ENCODE measurements around the gene C17orf107. TPM values are rescaled to one million over a fixed set of nuclear protein-coding genes. Genes with fewer than 3 reads are reported as not detected.
"Not testable (repeated sequence)": the region's sequence is repeated elsewhere in the genome, so short reads cannot be mapped to it uniquely, and the experiment has no call there.

C17orf107 gene
- total RNA-seq, 4 donors from 2014 or later, result 1.8 to 3.2 (median 2.1) TPM; not detected in 1

DNA sequence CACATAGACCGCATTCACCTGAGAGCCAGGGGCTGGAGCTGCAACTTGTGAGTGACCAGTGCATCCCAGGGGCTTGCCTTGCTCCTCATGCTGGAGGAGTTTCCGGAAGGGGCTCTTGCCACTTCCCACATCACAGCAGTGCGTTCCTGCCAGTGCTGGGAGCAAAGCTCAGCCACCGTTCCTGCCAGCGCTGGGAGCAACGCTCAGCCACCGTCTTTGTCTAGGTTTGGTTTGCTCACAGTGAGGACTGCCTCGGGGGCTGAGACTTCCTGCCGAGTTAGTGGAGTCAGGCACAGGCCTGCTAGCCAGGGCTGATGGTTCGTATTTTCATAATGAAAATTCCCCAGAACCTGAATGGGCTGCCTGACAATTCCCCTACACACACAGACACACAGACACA lies 9.0 kb downstream of the C17orf107 start:
- Histone ChIP-seq H3K27ac (peak overlapping the region in 2 of 4 donors; percentile 4 to 53), H3K27me3 (no peaks in the 10 kb centered on the region), H3K4me3 (no peak overlapping the region), H3K36me3 (no peaks in the 10 kb centered on the region), H3K9me3 (no peaks in the 10 kb centered on the region), H3K4me1 (peaks cover 3 to 12% (median 7%) of the 10 kb centered on the region in 4 donors)
- no peak for DNase-seq
- in situ Hi-C loops (cut with MboI; ENCODE audit: low pct_ligation_motif_present in 1 of 4, low pct_unique_long_range_greater_than_20kb in 1 of 4, low sequenced_read_pairs in 3 of 4) (loop anchor here in 2 of 4 donors (25.0 kb wide), 1 partner anchor 154 kb away; no protein-coding TSS in a partner anchor), intact Hi-C loops (cut with DNase I; ENCODE audit: low total_unique reads) (loop anchor here (5.0 kb wide), 1 partner anchor 154 kb away; no protein-coding TSS in a partner anchor)
- TF ChIP-seq POLR2AphosphoS5 (IDR thresholded peaks at IDR 0.05), result no peak
- TF ChIP-seq POLR2A (IDR thresholded peaks at IDR 0.05), result no peak
- TF ChIP-seq, protein P1, sequence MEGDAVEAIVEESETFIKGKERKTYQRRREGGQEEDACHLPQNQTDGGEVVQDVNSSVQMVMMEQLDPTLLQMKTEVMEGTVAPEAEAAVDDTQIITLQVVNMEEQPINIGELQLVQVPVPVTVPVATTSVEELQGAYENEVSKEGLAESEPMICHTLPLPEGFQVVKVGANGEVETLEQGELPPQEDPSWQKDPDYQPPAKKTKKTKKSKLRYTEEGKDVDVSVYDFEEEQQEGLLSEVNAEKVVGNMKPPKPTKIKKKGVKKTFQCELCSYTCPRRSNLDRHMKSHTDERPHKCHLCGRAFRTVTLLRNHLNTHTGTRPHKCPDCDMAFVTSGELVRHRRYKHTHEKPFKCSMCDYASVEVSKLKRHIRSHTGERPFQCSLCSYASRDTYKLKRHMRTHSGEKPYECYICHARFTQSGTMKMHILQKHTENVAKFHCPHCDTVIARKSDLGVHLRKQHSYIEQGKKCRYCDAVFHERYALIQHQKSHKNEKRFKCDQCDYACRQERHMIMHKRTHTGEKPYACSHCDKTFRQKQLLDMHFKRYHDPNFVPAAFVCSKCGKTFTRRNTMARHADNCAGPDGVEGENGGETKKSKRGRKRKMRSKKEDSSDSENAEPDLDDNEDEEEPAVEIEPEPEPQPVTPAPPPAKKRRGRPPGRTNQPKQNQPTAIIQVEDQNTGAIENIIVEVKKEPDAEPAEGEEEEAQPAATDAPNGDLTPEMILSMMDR (IDR thresholded peaks at IDR 0.05), result no peak
- TF ChIP-seq EP300 (IDR thresholded peaks at IDR 0.05; ENCODE audit: low read depth), result no peak
- 71 to 83% methylated on average over 4 to 10 of the region's 10 CpGs for WGBS, 2 donors (ENCODE audit: low coverage in 1 of 2)

DNA sequence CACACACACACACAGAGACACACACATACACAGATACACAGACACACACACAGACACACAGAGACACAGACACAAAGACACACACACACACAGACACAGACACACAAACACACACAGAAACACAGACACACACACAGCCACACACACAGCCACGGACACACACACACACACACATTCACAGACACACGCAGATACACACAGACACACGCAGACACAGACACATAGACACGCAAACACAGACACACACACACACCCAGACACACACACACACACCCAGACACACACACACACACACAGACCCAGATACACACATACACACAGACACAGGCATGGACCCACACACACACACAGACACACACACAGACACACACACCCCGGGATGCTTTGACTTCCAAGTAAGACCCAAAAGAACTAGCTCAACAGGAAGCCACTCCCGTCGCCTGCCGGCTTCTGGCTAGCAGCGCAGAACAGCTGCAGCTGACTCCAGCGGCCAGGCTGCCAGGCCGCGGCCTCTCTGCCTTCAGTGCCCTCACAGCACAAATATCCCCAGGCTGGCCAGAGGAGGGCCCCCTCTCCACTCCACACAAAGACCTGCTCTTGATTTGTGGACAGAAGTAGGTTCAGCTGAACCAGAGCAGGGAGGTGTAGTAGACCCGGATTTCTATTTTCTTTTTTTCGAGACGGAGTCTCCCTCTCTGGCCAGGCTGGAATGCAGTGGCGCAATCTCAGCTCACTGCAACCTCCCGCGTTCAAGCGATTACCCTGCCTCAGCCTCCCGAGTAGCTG lies 9.6 kb downstream of the C17orf107 start:
- no peak overlapping the region for H3K4me3 ChIP-seq
- intact Hi-C loops (cut with DNase I; ENCODE audit: low total_unique reads) (loop anchor here (5.0 kb wide), 1 partner anchor 153 kb away; no protein-coding TSS in a partner anchor), in situ Hi-C loops (cut with MboI; ENCODE audit: low pct_ligation_motif_present in 1 of 4, low pct_unique_long_range_greater_than_20kb in 1 of 4, low sequenced_read_pairs in 3 of 4) (loop anchor here in 2 of 4 donors (25.0 kb wide), 1 partner anchor 153 kb away; no protein-coding TSS in a partner anchor)
- DNase-seq, result peak; percentile 90
- peaks cover 3 to 11% (median 7%) of the 10 kb centered on the region in 4 donors for H3K4me1 ChIP-seq
- no peaks in the 10 kb centered on the region for H3K27me3 ChIP-seq
- no peaks in the 10 kb centered on the region for H3K9me3 ChIP-seq
- WGBS, 2 donors (ENCODE audit: low coverage in 1 of 2), result 20 to 23% methylated on average over 2 to 20 of the region's 20 CpGs
- H3K36me3 ChIP-seq, result no peaks in the 10 kb centered on the region
- H3K27ac ChIP-seq, result peak overlapping the region in 3 of 4 donors; percentile 4 to 53 (median 52)
- TF ChIP-seq, protein P1 (IDR thresholded peaks at IDR 0.05), result peak; percentile 79 to 96 (median 84)
- TF ChIP-seq POLR2A (IDR thresholded peaks at IDR 0.05) (no peak), POLR2AphosphoS5 (IDR thresholded peaks at IDR 0.05) (peak in 2 of 3 donors; percentile 20 to 46), EP300 (IDR thresholded peaks at IDR 0.05; ENCODE audit: low read depth) (no peak)

DNA sequence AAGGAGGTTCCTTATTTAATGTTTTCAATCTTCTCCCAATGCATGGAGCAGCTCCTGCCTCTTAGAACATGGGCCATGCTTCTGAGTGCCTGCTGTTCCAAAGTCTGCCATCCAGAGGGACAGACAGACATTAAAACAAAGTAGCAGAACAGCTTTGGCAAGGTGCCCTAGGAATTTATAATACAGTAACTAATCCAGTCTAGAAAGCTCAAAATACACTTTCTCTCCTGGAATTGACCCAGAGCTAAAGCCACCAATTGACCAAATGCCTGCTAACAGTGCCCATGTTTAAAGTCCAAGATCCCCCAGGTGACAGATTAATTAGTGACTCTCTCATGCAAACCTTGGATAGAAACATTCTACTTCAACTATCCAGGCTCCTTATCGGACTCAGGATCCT lies 14.7 kb downstream of the C17orf107 start:
- TF ChIP-seq, protein P1 (IDR thresholded peaks at IDR 0.05), result peak in 1 of 5 experiments; percentile 25
- TF ChIP-seq POLR2AphosphoS5 (IDR thresholded peaks at IDR 0.05) (no peak), EP300 (IDR thresholded peaks at IDR 0.05; ENCODE audit: low read depth) (no peak)
- no peaks in the 10 kb centered on the region for H3K9me3 ChIP-seq
- H3K36me3 ChIP-seq, result no peaks in the 10 kb centered on the region
- H3K4me1 ChIP-seq, result peaks cover 3 to 13% (median 10%) of the 10 kb centered on the region in 4 donors
- intact Hi-C loops (cut with DNase I; ENCODE audit: low total_unique reads), result no loop called here
- in situ Hi-C loops (cut with MboI; ENCODE audit: low pct_ligation_motif_present in 1 of 4, low pct_unique_long_range_greater_than_20kb in 1 of 4, low sequenced_read_pairs in 3 of 4), result loop anchor here in 3 of 4 donors (5.0 to 25.0 kb wide), 4 partner anchors 61 to 151 kb away; partner anchors contain the start of gene CAMTA2 (in 1 of the 3)
- 38 to 53% methylated on average over 1 of the region's 1 CpG for WGBS, 2 donors (ENCODE audit: low coverage in 1 of 2)
- no peak overlapping the region for H3K27ac ChIP-seq
- DNase-seq, result no peak
- no peak overlapping the region for H3K4me3 ChIP-seq
- H3K27me3 ChIP-seq, result no peaks in the 10 kb centered on the region

DNA sequence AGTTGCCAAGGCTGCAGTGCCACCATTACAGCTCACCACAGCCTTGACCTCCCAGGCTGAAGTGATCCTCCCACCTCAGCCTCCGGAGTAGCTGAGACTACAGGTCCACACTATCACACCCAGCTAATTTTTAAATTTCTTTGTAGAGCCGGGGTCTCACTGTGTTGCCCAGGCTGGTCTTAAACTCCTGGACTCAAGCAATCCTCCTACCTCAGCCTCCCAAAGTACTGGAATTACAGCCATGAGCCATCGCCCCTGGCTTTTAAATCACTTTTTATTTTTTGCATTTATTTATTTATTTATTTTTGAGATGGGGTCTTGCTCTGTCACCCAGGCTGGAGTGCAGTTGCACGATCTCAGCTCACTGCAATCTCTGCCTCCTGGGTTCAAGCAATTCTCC lies 15.2 kb downstream of the C17orf107 start:
- in situ Hi-C loops (cut with MboI; ENCODE audit: low pct_ligation_motif_present in 1 of 4, low pct_unique_long_range_greater_than_20kb in 1 of 4, low sequenced_read_pairs in 3 of 4), result loop anchor here in 3 of 4 donors (5.0 to 25.0 kb wide), 4 partner anchors 60 to 150 kb away; partner anchors contain the start of gene CAMTA2 (in 1 of the 3)
- intact Hi-C loops (cut with DNase I; ENCODE audit: low total_unique reads); DNase-seq: not testable (repeated sequence)

More for the DNA sequence above, 15.2 kb downstream of the C17orf107 start:
- 76 to 80% methylated on average over 3 to 4 of the region's 4 CpGs for WGBS, 2 donors (ENCODE audit: low coverage in 1 of 2)
- H3K27ac ChIP-seq, H3K9me3 ChIP-seq, H3K4me1 ChIP-seq, H3K4me3 ChIP-seq, H3K36me3 ChIP-seq, H3K27me3 ChIP-seq: not testable (repeated sequence)
